HG03469 (cell line): ENCODE results near the gene PLAC8L1.
"Not testable (repeated sequence)": the region's sequence is repeated elsewhere in the genome, so short reads cannot be mapped to it uniquely, and the experiment has no call there.

Source experiments
- ATAC-seq: cut with Tn5 transposase; IDR thresholded peaks from one replicate; pipeline ENCODE4 v1.9.1; 2021; ENCODE audit warnings: mild to moderate bottlenecking, moderate library complexity, moderate number of reproducible peaks; ENCODE audit not compliant: unreplicated experiment

PLAC8L1 gene, protein sequence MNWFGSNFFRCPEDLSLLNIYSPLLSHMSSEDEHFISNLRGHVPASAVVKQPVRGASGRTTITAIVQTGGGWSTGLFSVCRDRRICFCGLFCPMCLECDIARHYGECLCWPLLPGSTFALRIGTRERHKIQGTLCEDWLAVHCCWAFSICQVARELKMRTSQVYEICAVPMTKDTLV

GRCh38 chr5:146105477-146105876, at the start of gene PLAC8L1:
TSS of gene PLAC8L1 (minus strand) at chr5:146105577. CDS start at chr5:146104311, 1,266 bp downstream.
- no peak for ATAC-seq

GRCh38 chr5:146151970-146152369, 46.6 kb upstream of the PLAC8L1 start:
- ATAC-seq = no peak

DNA sequence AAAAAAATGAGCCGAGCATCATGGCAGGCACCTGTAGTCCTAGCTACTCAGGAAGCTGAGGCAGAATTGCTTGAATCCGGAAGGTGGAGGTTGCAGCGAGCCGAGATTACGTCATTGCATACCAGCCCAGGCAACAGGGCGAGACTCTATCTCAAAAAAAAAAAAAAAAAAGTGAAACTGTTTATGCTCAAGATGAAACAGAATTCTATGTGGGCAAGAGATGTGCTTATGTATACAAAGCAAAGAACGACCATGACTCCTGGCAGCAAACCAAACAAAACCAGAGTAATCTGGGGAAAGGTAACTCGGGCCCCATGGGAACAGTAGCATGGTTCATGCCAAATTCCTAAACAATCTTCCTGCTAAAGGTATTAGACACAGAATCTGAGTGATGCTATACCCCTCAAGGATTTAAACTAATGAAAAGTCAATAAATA, 32.6 kb upstream of the PLAC8L1 start:
- no peak for ATAC-seq

DNA sequence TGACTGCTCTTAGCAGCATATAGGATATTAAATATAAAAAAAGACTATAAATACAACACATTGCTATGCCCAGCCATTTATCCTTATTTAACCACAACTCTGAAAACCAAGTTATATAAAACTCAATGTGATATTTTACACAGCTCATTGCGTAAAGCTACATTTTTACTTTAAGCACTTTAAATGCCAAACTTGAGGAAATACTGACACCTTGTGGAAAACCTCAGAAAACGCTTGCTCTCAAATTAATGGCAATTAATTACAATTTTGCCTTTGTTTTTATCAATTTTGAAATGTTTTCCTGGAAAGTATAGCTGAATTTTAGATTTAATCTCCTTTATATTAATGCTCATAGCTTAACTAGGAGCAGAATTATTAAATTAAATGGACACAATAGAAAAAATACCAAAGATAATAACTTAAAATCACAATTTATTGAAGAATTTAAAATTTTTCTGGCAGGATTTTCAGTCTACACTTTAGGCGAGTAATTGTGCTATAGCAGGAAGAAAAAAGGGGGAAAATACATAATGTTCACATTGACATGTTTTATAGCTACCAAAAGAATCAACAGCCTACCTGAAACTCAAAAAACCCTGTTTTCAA, 25.2 kb upstream of the PLAC8L1 start:
- no peak for ATAC-seq

- no peak for ATAC-seq
Measured at GRCh38 chr5:146126068-146126467, 20.7 kb upstream of the PLAC8L1 start.

DNA sequence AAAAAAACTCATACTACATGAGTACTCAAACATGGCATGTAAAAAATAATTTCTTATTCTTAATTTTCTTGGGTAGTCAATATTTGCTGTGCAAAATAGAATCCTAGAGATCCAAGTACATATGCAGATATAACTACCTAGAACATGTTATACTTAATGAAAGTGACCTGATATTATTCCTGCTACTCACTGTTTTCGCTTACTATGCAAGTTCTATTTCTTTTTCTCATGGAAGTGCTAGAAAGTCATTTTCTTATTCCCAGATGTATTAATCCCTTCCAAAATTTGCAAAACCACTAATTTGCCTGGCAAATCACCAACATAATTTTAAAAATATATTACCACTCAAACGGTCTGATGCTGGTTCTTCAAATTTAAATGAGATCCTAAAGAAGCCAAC, 19.2 kb upstream of the PLAC8L1 start:
- no peak for ATAC-seq

GRCh38 chr5:146121451-146121850, 16.1 kb upstream of the PLAC8L1 start:
- not testable (repeated sequence) for ATAC-seq

DNA sequence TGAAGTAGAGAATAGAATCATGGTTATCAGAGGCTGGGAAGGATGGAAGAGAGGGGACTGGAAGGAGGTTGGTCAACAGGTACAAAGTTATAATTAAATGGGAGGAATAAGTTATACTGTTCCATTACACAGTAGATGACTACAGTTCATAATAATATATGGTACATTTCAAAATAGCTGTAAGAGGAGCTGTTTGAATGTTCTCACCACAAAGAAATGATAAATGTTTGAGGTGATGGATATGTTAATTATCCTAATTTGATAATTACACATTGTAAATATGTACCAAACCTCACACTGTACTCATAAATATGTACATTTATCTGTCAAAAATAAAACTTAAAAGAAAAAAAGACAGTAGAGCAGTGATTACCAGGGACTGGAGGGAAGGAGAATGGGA, 12.9 kb upstream of the PLAC8L1 start:
- no peak for ATAC-seq

GRCh38 chr5:146117216-146117615, 11.8 kb upstream of the PLAC8L1 start:
- ATAC-seq = not testable (repeated sequence)

GRCh38 chr5:146116361-146116760, 11.0 kb upstream of the PLAC8L1 start:
- no peak for ATAC-seq

DNA sequence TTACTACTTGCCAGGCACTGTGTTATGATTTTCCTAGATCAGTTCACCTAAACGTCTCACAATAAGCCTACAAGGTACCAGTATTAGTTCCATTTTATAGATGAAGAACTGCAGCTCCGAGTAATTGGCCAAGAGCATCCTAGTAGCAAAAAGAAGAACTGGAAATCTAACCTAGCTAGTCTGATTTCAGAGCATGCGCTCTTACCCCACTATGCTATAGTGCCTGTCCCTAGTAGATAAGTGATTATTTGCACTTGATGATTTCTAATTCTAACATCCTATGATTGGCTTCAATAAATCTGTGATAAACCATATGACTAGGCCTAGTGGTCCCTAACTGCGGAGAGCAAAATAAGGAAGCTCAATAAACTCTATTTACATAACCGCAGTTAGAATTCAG, 7.1 kb upstream of the PLAC8L1 start:
- no peak for ATAC-seq

- no peak for ATAC-seq
Measured at GRCh38 chr5:146111409-146111808, 6.0 kb upstream of the PLAC8L1 start.

- no peak for ATAC-seq
Measured at GRCh38 chr5:146109379-146109778, 4.0 kb upstream of the PLAC8L1 start.

DNA sequence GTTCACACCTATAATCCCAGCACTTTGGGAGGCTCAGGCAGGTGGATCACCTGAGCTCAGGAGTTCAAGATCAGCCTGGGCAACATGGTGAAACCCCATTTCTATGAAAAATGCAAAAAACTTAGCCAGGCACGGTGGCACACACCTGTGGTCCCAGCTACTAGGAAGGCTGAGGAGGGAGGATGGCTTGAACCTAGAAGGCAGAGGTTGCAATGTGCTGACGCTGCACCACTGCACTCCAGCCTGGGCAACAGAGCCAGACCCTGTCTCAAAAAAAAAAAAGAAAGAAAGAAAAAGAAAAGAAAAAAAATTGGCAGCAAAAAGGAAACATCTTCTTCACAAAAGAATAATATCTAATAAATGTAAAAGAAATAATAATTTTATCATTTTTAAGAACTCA, 3.5 kb upstream of the PLAC8L1 start:
- ATAC-seq = not testable (repeated sequence)

DNA sequence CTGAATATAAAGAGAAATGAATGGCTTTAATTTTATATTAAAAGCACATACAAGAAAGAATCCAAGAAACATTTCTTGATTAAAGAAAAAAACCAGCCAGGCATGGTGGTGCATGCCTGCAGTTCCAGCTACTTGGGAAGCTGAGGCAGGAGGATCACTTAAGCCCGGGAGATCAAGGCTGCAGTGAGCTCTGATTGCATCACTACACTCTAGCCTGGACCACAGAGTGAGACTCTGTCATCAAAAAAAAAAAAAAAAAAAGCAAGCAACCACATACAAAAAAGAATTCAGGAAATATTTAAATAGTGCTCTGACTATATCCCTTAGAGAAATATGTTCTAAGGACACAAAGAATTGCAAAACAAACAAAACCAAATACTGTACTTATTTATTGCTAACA, 2.5 kb upstream of the PLAC8L1 start:
- no peak for ATAC-seq

GRCh38 chr5:146103594-146103993, 1.8 kb downstream of the PLAC8L1 start:
- ATAC-seq = no peak

GRCh38 chr5:146101646-146102045, 3.7 kb downstream of the PLAC8L1 start:
- no peak for ATAC-seq

DNA sequence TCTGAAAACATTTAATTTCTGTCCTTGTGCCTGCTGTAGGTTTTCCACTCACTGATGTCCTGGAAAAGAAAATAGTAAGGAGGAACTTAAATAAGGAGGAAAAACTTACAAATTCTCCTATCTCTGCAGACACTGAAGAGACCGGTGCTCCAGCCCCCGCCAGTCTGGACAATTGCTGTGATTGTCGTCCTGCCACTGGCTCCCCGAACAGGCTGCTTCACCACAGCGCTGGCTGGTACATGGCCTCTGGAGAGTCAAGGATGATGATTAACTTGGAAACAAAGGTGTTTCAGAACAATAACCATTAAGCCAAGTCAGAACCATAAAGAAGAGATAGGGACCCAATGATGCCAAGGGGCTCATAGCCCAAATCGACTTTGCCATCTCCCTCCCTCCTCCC, 7.3 kb downstream of the PLAC8L1 start:
- no peak for ATAC-seq

GRCh38 chr5:146091881-146092280, 13.5 kb downstream of the PLAC8L1 start:
- no peak for ATAC-seq

GRCh38 chr5:146089287-146089686, 16.1 kb downstream of the PLAC8L1 start:
- no peak for ATAC-seq

DNA sequence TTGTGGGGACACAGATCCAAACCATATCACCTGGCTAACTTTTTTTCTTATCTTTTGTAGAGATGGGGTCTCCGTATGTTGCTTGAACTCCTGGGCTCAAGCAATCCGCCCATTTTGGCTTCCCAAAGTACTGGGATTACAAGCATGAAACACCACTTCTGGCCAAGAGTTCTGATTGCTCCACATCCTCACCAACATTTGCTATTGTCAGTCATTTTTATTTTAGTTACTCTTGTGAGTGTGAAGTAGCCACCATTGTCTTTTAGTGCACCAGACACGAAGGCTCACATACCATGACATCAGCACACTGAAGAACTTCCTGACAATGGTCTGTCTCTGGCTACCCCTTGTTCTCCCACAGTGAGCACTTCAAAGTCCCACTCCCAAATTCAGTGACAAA, 17.3 kb downstream of the PLAC8L1 start:
- ATAC-seq = no peak

DNA sequence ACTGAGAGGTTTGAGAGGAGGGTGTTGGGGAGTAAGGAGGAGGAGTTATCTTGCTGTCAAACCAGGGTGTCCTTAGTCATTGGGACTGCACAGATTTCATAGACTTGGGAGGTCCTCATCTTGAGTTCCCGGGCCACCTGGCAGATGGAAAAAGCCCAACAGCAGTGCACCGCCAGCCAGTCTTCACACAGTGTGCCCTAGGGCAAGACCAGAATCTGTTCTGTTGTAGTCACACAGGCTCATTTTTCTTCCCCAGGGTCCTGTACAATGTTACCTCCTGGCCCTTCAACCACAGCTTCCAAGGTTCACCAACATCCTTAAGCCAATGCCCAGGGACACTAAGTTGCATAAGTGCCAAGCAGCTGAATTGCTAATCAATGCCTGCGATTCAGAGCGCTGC, 21.0 kb downstream of the PLAC8L1 start:
- ATAC-seq = no peak

GRCh38 chr5:146082798-146083197, 22.6 kb downstream of the PLAC8L1 start:
- peak; percentile 73 for ATAC-seq
